ENCODE data around the gene MFNG.

Gene MFNG

GRCh38 chr22:37480387-37481346 is 5.5 kb downstream of the MFNG start:
- ChIA-PET CTCF (interaction anchor here (0.6 to 4.2 kb wide), 4 partner anchors 8 to 271 kb away, joined by 3 to 17 read pairs (median 5); no protein-coding TSS in a partner anchor), POLR2A (interaction anchor here (0.5 kb wide), 1 partner anchor 40 kb away, joined by 7 read pairs; no protein-coding TSS in a partner anchor)
- no peaks in the 10 kb centered on the region for H3K9me3 ChIP-seq (ENCODE audit: control insufficient read depth, insufficient read depth, low read depth, low read length)
- H3K4me3 ChIP-seq (ENCODE audit: low read depth, low read length), result no peak overlapping the region
- no peaks in the 10 kb centered on the region for H3K4me1 ChIP-seq (ENCODE audit: control insufficient read depth, insufficient read depth, low read length)
- H3K36me3 ChIP-seq (ENCODE audit: control insufficient read depth in 2 of 2, insufficient read depth in 1 of 2, low read length in 2 of 2), result no peaks in the 10 kb centered on the region
- no peak overlapping the region for H3K27ac ChIP-seq (ENCODE audit: extremely low read depth, low read depth, low read length)
- no peak for TF ChIP-seq ZFP41 (tag by site-specific recombination; IDR thresholded peaks at IDR 0.05; ENCODE audit: borderline replicate concordance)
- no peak for TF ChIP-seq PRDM6 (tag by site-specific recombination; IDR thresholded peaks at IDR 0.05)
- TF ChIP-seq ZNF202 (tag by site-specific recombination; IDR thresholded peaks at IDR 0.05; ENCODE audit: borderline replicate concordance), result no peak
- TF ChIP-seq ZNF596 (tag by site-specific recombination; IDR thresholded peaks at IDR 0.05), result no peak
- TF ChIP-seq KLF9 (tag by site-specific recombination; IDR thresholded peaks at IDR 0.05; ENCODE audit: low read depth), result no peak
- TF ChIP-seq ZNF830 (tag by site-specific recombination; IDR thresholded peaks at IDR 0.05; ENCODE audit: low read depth), result no peak
- no peak for TF ChIP-seq ZNF248 (tag by site-specific recombination; IDR thresholded peaks at IDR 0.05)
- TF ChIP-seq ZNF555 (tag by site-specific recombination; conservative IDR thresholded peaks at IDR 0.05), result no peak
- TF ChIP-seq ZNF701 (tag by site-specific recombination; IDR thresholded peaks at IDR 0.05), result no peak
- no peak for TF ChIP-seq ZNF175 (tag by site-specific recombination; IDR thresholded peaks at IDR 0.05)
- TF ChIP-seq, protein P1, sequence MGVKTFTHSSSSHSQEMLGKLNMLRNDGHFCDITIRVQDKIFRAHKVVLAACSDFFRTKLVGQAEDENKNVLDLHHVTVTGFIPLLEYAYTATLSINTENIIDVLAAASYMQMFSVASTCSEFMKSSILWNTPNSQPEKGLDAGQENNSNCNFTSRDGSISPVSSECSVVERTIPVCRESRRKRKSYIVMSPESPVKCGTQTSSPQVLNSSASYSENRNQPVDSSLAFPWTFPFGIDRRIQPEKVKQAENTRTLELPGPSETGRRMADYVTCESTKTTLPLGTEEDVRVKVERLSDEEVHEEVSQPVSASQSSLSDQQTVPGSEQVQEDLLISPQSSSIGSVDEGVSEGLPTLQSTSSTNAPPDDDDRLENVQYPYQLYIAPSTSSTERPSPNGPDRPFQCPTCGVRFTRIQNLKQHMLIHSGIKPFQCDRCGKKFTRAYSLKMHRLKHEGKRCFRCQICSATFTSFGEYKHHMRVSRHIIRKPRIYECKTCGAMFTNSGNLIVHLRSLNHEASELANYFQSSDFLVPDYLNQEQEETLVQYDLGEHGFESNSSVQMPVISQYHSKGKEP (tag by site-specific recombination; IDR thresholded peaks at IDR 0.05), result no peak
- TF ChIP-seq SP3 (tag by site-specific recombination; IDR thresholded peaks at IDR 0.05), result no peak
- TF ChIP-seq ZNF561 (tag by site-specific recombination; IDR thresholded peaks at IDR 0.05; ENCODE audit: borderline replicate concordance), result no peak
- TF ChIP-seq MEIS1 (CRISPR knock-in tag; IDR thresholded peaks at IDR 0.05; ENCODE audit: borderline replicate concordance), result no peak

GRCh38 chr22:37479196-37479595 is 7.0 kb downstream of the MFNG start:
- no peaks in the 10 kb centered on the region for H3K9me3 ChIP-seq (ENCODE audit: control insufficient read depth, insufficient read depth, low read depth, low read length)
- no peak overlapping the region for H3K4me3 ChIP-seq (ENCODE audit: low read depth, low read length)
- ChIA-PET CTCF (interaction anchor here (1.0 kb wide), 1 partner anchor 15 kb away, joined by 4 read pairs; no protein-coding TSS in a partner anchor), POLR2A (interaction anchor here (0.7 kb wide), 1 partner anchor 11 kb away, joined by 3 read pairs; no protein-coding TSS in a partner anchor)
- no peaks in the 10 kb centered on the region for H3K36me3 ChIP-seq (ENCODE audit: control insufficient read depth in 2 of 2, insufficient read depth in 1 of 2, low read length in 2 of 2)
- H3K4me1 ChIP-seq (ENCODE audit: control insufficient read depth, insufficient read depth, low read length), result no peaks in the 10 kb centered on the region
- no peak overlapping the region for H3K27ac ChIP-seq (ENCODE audit: extremely low read depth, low read depth, low read length)
- TF ChIP-seq GLIS1 (tag by site-specific recombination; IDR thresholded peaks at IDR 0.05) (no peak), ZNF530 (tag by site-specific recombination; IDR thresholded peaks at IDR 0.05; ENCODE audit: low read depth) (no peak), ZNF76 (tag by site-specific recombination; IDR thresholded peaks at IDR 0.05; ENCODE audit: borderline replicate concordance, low read depth) (no peak), ZNF654 (tag by site-specific recombination; IDR thresholded peaks at IDR 0.05; ENCODE audit: low read depth) (no peak), ZNF138 (tag by site-specific recombination; IDR thresholded peaks at IDR 0.05; ENCODE audit: borderline replicate concordance) (no peak), ZNF571 (tag by site-specific recombination; IDR thresholded peaks at IDR 0.05) (no peak), ZNF292 (tag by site-specific recombination; IDR thresholded peaks at IDR 0.05; ENCODE audit: borderline replicate concordance, low read depth) (no peak), ZNF394 (tag by site-specific recombination; IDR thresholded peaks at IDR 0.05; ENCODE audit: borderline replicate concordance) (no peak), SCRT2 (tag by site-specific recombination; IDR thresholded peaks at IDR 0.05) (no peak), ZBTB8A (tag by site-specific recombination; IDR thresholded peaks at IDR 0.05) (no peak)
- TF ChIP-seq, protein P2, sequence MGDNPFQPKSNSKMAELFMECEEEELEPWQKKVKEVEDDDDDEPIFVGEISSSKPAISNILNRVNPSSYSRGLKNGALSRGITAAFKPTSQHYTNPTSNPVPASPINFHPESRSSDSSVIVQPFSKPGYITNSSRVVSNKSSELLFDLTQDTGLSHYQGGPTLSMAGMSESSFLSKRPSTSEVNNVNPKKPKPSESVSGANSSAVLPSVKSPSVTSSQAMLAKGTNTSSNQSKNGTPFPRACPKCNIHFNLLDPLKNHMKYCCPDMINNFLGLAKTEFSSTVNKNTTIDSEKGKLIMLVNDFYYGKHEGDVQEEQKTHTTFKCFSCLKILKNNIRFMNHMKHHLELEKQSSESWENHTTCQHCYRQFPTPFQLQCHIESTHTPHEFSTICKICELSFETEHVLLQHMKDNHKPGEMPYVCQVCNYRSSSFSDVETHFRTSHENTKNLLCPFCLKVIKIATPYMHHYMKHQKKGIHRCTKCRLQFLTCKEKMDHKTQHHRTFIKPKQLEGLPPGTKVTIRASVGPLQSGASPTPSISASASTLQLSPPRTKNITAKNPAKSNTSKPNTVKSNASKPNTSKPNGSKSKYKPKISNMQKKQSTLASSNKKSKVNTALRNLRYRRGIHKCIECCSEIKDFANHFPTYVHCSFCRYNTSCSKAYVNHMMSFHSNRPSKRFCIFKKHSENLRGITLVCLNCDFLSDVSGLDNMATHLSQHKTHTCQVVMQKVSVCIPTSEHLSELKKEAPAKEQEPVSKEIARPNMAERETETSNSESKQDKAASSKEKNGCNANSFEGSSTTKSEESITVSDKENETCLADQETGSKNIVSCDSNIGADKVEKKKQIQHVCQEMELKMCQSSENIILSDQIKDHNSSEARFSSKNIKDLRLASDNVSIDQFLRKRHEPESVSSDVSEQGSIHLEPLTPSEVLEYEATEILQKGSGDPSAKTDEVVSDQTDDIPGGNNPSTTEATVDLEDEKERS (tag by site-specific recombination; IDR thresholded peaks at IDR 0.05), result no peak
- TF ChIP-seq, protein P3, sequence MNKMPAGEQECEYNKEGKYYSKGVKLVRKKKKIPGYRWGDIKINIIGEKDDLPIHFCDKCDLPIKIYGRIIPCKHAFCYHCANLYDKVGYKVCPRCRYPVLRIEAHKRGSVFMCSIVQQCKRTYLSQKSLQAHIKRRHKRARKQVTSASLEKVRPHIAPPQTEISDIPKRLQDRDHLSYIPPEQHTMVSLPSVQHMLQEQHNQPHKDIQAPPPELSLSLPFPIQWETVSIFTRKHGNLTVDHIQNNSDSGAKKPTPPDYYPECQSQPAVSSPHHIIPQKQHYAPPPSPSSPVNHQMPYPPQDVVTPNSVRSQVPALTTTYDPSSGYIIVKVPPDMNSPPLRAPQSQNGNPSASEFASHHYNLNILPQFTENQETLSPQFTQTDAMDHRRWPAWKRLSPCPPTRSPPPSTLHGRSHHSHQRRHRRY (tag by site-specific recombination; IDR thresholded peaks at IDR 0.05), result no peak
